ENCODE measurements around the gene CHURC1. TPM values are rescaled to one million over a fixed set of nuclear protein-coding genes. Genes with fewer than 3 reads are reported as not detected.

Gene CHURC1
- total RNA-seq, 2 donors from 2014 or later, result 29.1 to 43.2 TPM

- Histone ChIP-seq H3K27ac (no peak overlapping the region), H3K36me3 (replicated peaks in 1 of 2; ENCODE audit: insufficient read depth in 1 of 2, low read depth in 2 of 2) (peaks cover 0 to 9% of the 10 kb centered on the region in 2 donors), H3K27me3 (no peaks in the 10 kb centered on the region), H3K4me1 (peaks cover 15% of the 10 kb centered on the region), H3K9me3 (no peaks in the 10 kb centered on the region), H3K4me3 (no peak overlapping the region)
- 92 to 95% methylated on average over 3 of the region's 3 CpGs for WGBS, 2 donors
- TF ChIP-seq CTCF (IDR thresholded peaks at IDR 0.05) (no peak), POLR2A (IDR thresholded peaks at IDR 0.05) (no peak)
- ATAC-seq, result no peak
- no peak for DNase-seq
- intact Hi-C loops (cut with DNase I), result no loop called here
These were observed 14.7 kb downstream of the CHURC1 start for GRCh38 chr14:64929014-64929359.

GRCh38 chr14:64930085-64930843 is 16.0 kb downstream of the CHURC1 start:
- Histone ChIP-seq H3K27me3 (no peaks in the 10 kb centered on the region), H3K36me3 (replicated peaks in 1 of 2; ENCODE audit: insufficient read depth in 1 of 2, low read depth in 2 of 2) (peaks cover 0 to 10% of the 10 kb centered on the region in 2 donors), H3K27ac (peak overlapping the region in 2 of 4 donors; percentile 22 to 42), H3K9me3 (no peaks in the 10 kb centered on the region), H3K4me1 (peaks cover 15% of the 10 kb centered on the region), H3K4me3 (no peak overlapping the region)
- 55% methylated on average over 3 of the region's 3 CpGs for WGBS, 2 donors
- intact Hi-C loops (cut with DNase I), result no loop called here
- no peak for TF ChIP-seq POLR2A (IDR thresholded peaks at IDR 0.05)
- ATAC-seq, result no peak
- DNase-seq, result no peak

- intact Hi-C loops (cut with DNase I), result no loop called here
- H3K9me3 ChIP-seq, result no peaks in the 10 kb centered on the region
These were observed 16.9 kb downstream of the CHURC1 start for GRCh38 chr14:64931123-64931522.

GRCh38 chr14:64932231-64932630 is 18.0 kb downstream of the CHURC1 start:
- intact Hi-C loops (cut with DNase I), result no loop called here
- no peak for TF ChIP-seq POLR2A (IDR thresholded peaks at IDR 0.05)
- TF ChIP-seq CTCF (IDR thresholded peaks at IDR 0.05), result no peak
- Histone ChIP-seq H3K27me3 (no peaks in the 10 kb centered on the region), H3K9me3 (no peaks in the 10 kb centered on the region), H3K4me1 (peaks cover 22% of the 10 kb centered on the region), H3K36me3 (replicated peaks in 1 of 2; ENCODE audit: insufficient read depth in 1 of 2, low read depth in 2 of 2) (peaks cover 0 to 5% of the 10 kb centered on the region in 2 donors), H3K4me3 (no peak overlapping the region), H3K27ac (no peak overlapping the region)
- no peak for ATAC-seq
- no peak for DNase-seq

More at GRCh38 chr14:64931123-64931522, 16.9 kb downstream of the CHURC1 start:
- ATAC-seq (no peak), DNase-seq (no peak)
- H3K4me1 ChIP-seq, result peaks cover 15% of the 10 kb centered on the region
- H3K4me3 ChIP-seq, result no peak overlapping the region
- no peak overlapping the region for H3K27ac ChIP-seq
- 96 to 100% methylated on average over 2 of the region's 2 CpGs for WGBS, 2 donors
- H3K27me3 ChIP-seq, result no peaks in the 10 kb centered on the region
- peaks cover 0 to 10% of the 10 kb centered on the region in 2 donors for H3K36me3 ChIP-seq (replicated peaks in 1 of 2; ENCODE audit: insufficient read depth in 1 of 2, low read depth in 2 of 2)
- no peak for TF ChIP-seq CTCF (IDR thresholded peaks at IDR 0.05)

GRCh38 chr14:64934338-64934929 is 20.2 kb downstream of the CHURC1 start:
- Histone ChIP-seq H3K4me3 (no peak overlapping the region), H3K27me3 (no peaks in the 10 kb centered on the region), H3K4me1 (peaks cover 40% of the 10 kb centered on the region), H3K9me3 (no peaks in the 10 kb centered on the region), H3K27ac (no peak overlapping the region), H3K36me3 (replicated peaks in 1 of 2; ENCODE audit: insufficient read depth in 1 of 2, low read depth in 2 of 2) (peaks cover 0 to 5% of the 10 kb centered on the region in 2 donors)
- intact Hi-C loops (cut with DNase I), result no loop called here
- ATAC-seq (no peak), DNase-seq (no peak)
- TF ChIP-seq POLR2A (IDR thresholded peaks at IDR 0.05) (no peak), CTCF (IDR thresholded peaks at IDR 0.05) (no peak)
- WGBS, 2 donors, result 45 to 73% methylated on average over 1 of the region's 1 CpG
